ENCODE measurements around the gene VAMP2. TPM values are rescaled to one million over a fixed set of nuclear protein-coding genes. Genes with fewer than 3 reads are reported as not detected.
A peak's percentile ranks its signal among the peaks of the same experiment; 100 is the strongest.

Gene VAMP2
- total and polyA plus RNA-seq, 7 experiments from 2014 or later = 75.0 to 256 (median 209) TPM

GRCh38 chr17:8124350-8125153 is 38.2 kb downstream of the VAMP2 start:
- Histone ChIP-seq H3K9me3 (ENCODE audit: control insufficient read depth in 2 of 3, low read length in 3 of 3) (no peaks in the 10 kb centered on the region), H3K4me3 (ENCODE audit: low read length) (peak overlapping the region; percentile 96), H3K27ac (ENCODE audit: low read depth, low read length) (no peak overlapping the region), H3K4me1 (ENCODE audit: control insufficient read depth in 2 of 2, insufficient read depth in 2 of 2, low read length in 2 of 2) (peaks cover 51 to 52% of the 10 kb centered on the region in 2 donors), H3K36me3 (ENCODE audit: control insufficient read depth in 2 of 3, insufficient read depth in 3 of 3, low read length in 3 of 3) (no peaks in the 10 kb centered on the region), H3K27me3 (ENCODE audit: control insufficient read depth in 2 of 2, insufficient read depth in 2 of 2, low read length in 2 of 2) (peaks cover 0 to 3% of the 10 kb centered on the region in 2 donors)
- Mint-ChIP-seq H3K4me1 (peaks cover 42 to 65% (median 59%) of the 10 kb centered on the region in 7 donors), H3K36me3 (peaks cover 0 to 2% (median 0%) of the 10 kb centered on the region in 5 donors), H3K4me3 (peak overlapping the region; percentile 88 to 99 (median 92)), H3K27me3 (peaks cover 0 to 60% (median 30%) of the 10 kb centered on the region in 5 donors), H3K27ac (peak overlapping the region; percentile 68 to 99 (median 94)), H3K9me3 (peaks cover 0 to 37% (median 0%) of the 10 kb centered on the region in 11 donors)
- ATAC-seq = no peak
- POLR2A ChIA-PET = interaction anchor here (0.5 to 3.9 kb wide), 16 partner anchors 11 to 174 kb away, joined by 3 to 30 read pairs (median 5); partner anchors contain the start of genes BORCS6 and CTC1
- CTCF ChIA-PET = interaction anchor here (0.5 to 2.2 kb wide), 4 partner anchors 14 to 176 kb away, joined by 3 to 6 read pairs (median 4); no protein-coding TSS in a partner anchor
- intact Hi-C loops (cut with micrococcal nuclease) = loop anchor here (1.0 kb wide), 4 partner anchors 14 to 63 kb away; no protein-coding TSS in a partner anchor
- peak in 3 of 9 donors; percentile 14 to 28 (median 23) for DNase-seq

GRCh38 chr17:8123695-8124349 is 38.9 kb downstream of the VAMP2 start, which contains the start of gene HES7:
HES7 (minus strand) TSS chr17:8124106; CDS start chr17:8124084, 22 bp downstream.
- peaks cover 0 to 58% (median 30%) of the 10 kb centered on the region in 5 donors for H3K27me3 Mint-ChIP-seq
- no peak for ATAC-seq
- peak in 1 of 9 donors; percentile 13 for DNase-seq
- H3K36me3 Mint-ChIP-seq = peaks cover 0 to 8% (median 0%) of the 10 kb centered on the region in 5 donors
- Histone ChIP-seq H3K4me3 (ENCODE audit: low read length) (peak within 1 kb of the TSS; percentile 96), H3K9me3 (ENCODE audit: control insufficient read depth in 2 of 3, low read length in 3 of 3) (no peaks in the 10 kb centered on the region), H3K27me3 (ENCODE audit: control insufficient read depth in 2 of 2, insufficient read depth in 2 of 2, low read length in 2 of 2) (peaks cover 0 to 3% of the 10 kb centered on the region in 2 donors), H3K27ac (ENCODE audit: low read depth, low read length) (no peak within 1 kb of the TSS), H3K36me3 (ENCODE audit: control insufficient read depth in 2 of 3, insufficient read depth in 3 of 3, low read length in 3 of 3) (no peaks in the 10 kb centered on the region), H3K4me1 (ENCODE audit: control insufficient read depth in 2 of 2, insufficient read depth in 2 of 2, low read length in 2 of 2) (peaks cover 51 to 52% of the 10 kb centered on the region in 2 donors)
- intact Hi-C loops (cut with micrococcal nuclease) = loop anchor here (1.0 kb wide), 2 partner anchors 14 to 32 kb away; no protein-coding TSS in a partner anchor
- CTCF ChIA-PET = interaction anchor here (0.5 to 2.2 kb wide), 4 partner anchors 15 to 177 kb away, joined by 3 to 6 read pairs (median 4); no protein-coding TSS in a partner anchor
- H3K4me1 Mint-ChIP-seq = peaks cover 46 to 70% (median 65%) of the 10 kb centered on the region in 7 donors
- H3K27ac Mint-ChIP-seq = peak within 1 kb of the TSS; percentile 73 to 99 (median 94)
- peaks cover 0 to 43% (median 0%) of the 10 kb centered on the region in 11 donors for H3K9me3 Mint-ChIP-seq
- POLR2A ChIA-PET = interaction anchor here (0.6 to 3.9 kb wide), 15 partner anchors 12 to 174 kb away, joined by 3 to 30 read pairs (median 5); partner anchors contain the start of genes BORCS6 and CTC1
- peak within 1 kb of the TSS; percentile 88 to 99 (median 92) for H3K4me3 Mint-ChIP-seq

GRCh38 chr17:8122924-8123694 is 39.6 kb downstream of the VAMP2 start:
- H3K27me3 ChIP-seq (ENCODE audit: control insufficient read depth in 2 of 2, insufficient read depth in 2 of 2, low read length in 2 of 2) = peaks cover 0 to 3% of the 10 kb centered on the region in 2 donors
- intact Hi-C loops (cut with micrococcal nuclease) = loop anchor here in 1 of 2 donors (1.0 kb wide), 1 partner anchor 33 kb away; no protein-coding TSS in a partner anchor
- DNase-seq = peak in 7 of 9 donors; percentile 45 to 66 (median 50)

GRCh38 chr17:8122422-8122923 is 40.3 kb downstream of the VAMP2 start:
- intact Hi-C loops (cut with micrococcal nuclease) = no loop called here
- peaks cover 0 to 67% (median 30%) of the 10 kb centered on the region in 5 donors for H3K27me3 Mint-ChIP-seq

More at GRCh38 chr17:8122924-8123694, 39.6 kb downstream of the VAMP2 start:
- Mint-ChIP-seq H3K36me3 (peaks cover 0 to 9% (median 0%) of the 10 kb centered on the region in 5 donors), H3K9me3 (peaks cover 0 to 46% (median 0%) of the 10 kb centered on the region in 11 donors), H3K4me1 (peaks cover 53 to 77% (median 70%) of the 10 kb centered on the region in 7 donors), H3K27me3 (peaks cover 0 to 60% (median 30%) of the 10 kb centered on the region in 5 donors), H3K4me3 (peak overlapping the region; percentile 84 to 99 (median 91)), H3K27ac (peak overlapping the region in 8 of 9 donors; percentile 6 to 73 (median 40))
- CTCF ChIA-PET = interaction anchor here (0.6 to 2.2 kb wide), 3 partner anchors 10 to 50 kb away, joined by 3 to 6 read pairs (median 3); no protein-coding TSS in a partner anchor
- H3K27ac ChIP-seq (ENCODE audit: low read depth, low read length) = no peak overlapping the region
- POLR2A ChIA-PET = interaction anchor here (0.6 to 3.9 kb wide), 14 partner anchors 9 to 175 kb away, joined by 3 to 30 read pairs (median 6); partner anchors contain the start of genes BORCS6 and CTC1
- H3K4me3 ChIP-seq (ENCODE audit: low read length) = peak overlapping the region; percentile 96
- peaks cover 57% of the 10 kb centered on the region in 2 donors for H3K4me1 ChIP-seq (ENCODE audit: control insufficient read depth in 2 of 2, insufficient read depth in 2 of 2, low read length in 2 of 2)
- H3K9me3 ChIP-seq (ENCODE audit: control insufficient read depth in 2 of 3, low read length in 3 of 3) = no peaks in the 10 kb centered on the region
- peak; percentile 15 for ATAC-seq
- H3K36me3 ChIP-seq (ENCODE audit: control insufficient read depth in 2 of 3, insufficient read depth in 3 of 3, low read length in 3 of 3) = no peaks in the 10 kb centered on the region

GRCh38 chr17:8121681-8122421 is 40.9 kb downstream of the VAMP2 start:
- peaks cover 0 to 67% (median 30%) of the 10 kb centered on the region in 5 donors for H3K27me3 Mint-ChIP-seq

More at GRCh38 chr17:8122422-8122923, 40.3 kb downstream of the VAMP2 start:
- Mint-ChIP-seq H3K27ac (peak overlapping the region in 4 of 9 donors; percentile 18 to 72 (median 34)), H3K4me3 (peak overlapping the region; percentile 84 to 99 (median 91)), H3K9me3 (peaks cover 0 to 46% (median 0%) of the 10 kb centered on the region in 11 donors), H3K36me3 (peaks cover 0 to 9% (median 0%) of the 10 kb centered on the region in 5 donors), H3K4me1 (peaks cover 60 to 84% (median 77%) of the 10 kb centered on the region in 7 donors)
- ChIA-PET CTCF (interaction anchor here (0.6 to 2.2 kb wide), 4 partner anchors 9 to 66 kb away, joined by 3 to 6 read pairs (median 3); no protein-coding TSS in a partner anchor), POLR2A (interaction anchor here (0.6 to 3.9 kb wide), 10 partner anchors 10 to 176 kb away, joined by 3 to 30 read pairs (median 4); partner anchors contain the start of gene BORCS6)
- no peak overlapping the region for H3K27ac ChIP-seq (ENCODE audit: low read depth, low read length)
- peaks cover 63% of the 10 kb centered on the region in 2 donors for H3K4me1 ChIP-seq (ENCODE audit: control insufficient read depth in 2 of 2, insufficient read depth in 2 of 2, low read length in 2 of 2)
- no peaks in the 10 kb centered on the region for H3K36me3 ChIP-seq (ENCODE audit: control insufficient read depth in 2 of 3, insufficient read depth in 3 of 3, low read length in 3 of 3)
- peak overlapping the region; percentile 96 for H3K4me3 ChIP-seq (ENCODE audit: low read length)
- DNase-seq (peak in 1 of 9 donors; percentile 18), ATAC-seq (no peak)
- H3K27me3 ChIP-seq (ENCODE audit: control insufficient read depth in 2 of 2, insufficient read depth in 2 of 2, low read length in 2 of 2) = peaks cover 0 to 3% of the 10 kb centered on the region in 2 donors
- H3K9me3 ChIP-seq (ENCODE audit: control insufficient read depth in 2 of 3, low read length in 3 of 3) = no peaks in the 10 kb centered on the region

More at GRCh38 chr17:8121681-8122421, 40.9 kb downstream of the VAMP2 start:
- H3K4me3 ChIP-seq (ENCODE audit: low read length) = peak overlapping the region; percentile 96
- H3K9me3 Mint-ChIP-seq = peaks cover 0 to 46% (median 0%) of the 10 kb centered on the region in 11 donors
- no peak overlapping the region for H3K27ac ChIP-seq (ENCODE audit: low read depth, low read length)
- DNase-seq = peak in 2 of 9 donors; percentile 27 to 74
- peaks cover 61 to 63% of the 10 kb centered on the region in 2 donors for H3K4me1 ChIP-seq (ENCODE audit: control insufficient read depth in 2 of 2, insufficient read depth in 2 of 2, low read length in 2 of 2)
- peak overlapping the region; percentile 84 to 99 (median 91) for H3K4me3 Mint-ChIP-seq
- no peaks in the 10 kb centered on the region for H3K9me3 ChIP-seq (ENCODE audit: control insufficient read depth in 2 of 3, low read length in 3 of 3)
- H3K36me3 Mint-ChIP-seq = peaks cover 0 to 9% (median 0%) of the 10 kb centered on the region in 5 donors
- H3K27me3 ChIP-seq (ENCODE audit: control insufficient read depth in 2 of 2, insufficient read depth in 2 of 2, low read length in 2 of 2) = peaks cover 0 to 3% of the 10 kb centered on the region in 2 donors
- CTCF ChIA-PET = interaction anchor here (0.8 kb wide), 2 partner anchors 49 to 67 kb away, joined by 3 read pairs; no protein-coding TSS in a partner anchor
- POLR2A ChIA-PET = interaction anchor here (0.7 to 3.9 kb wide), 7 partner anchors 10 to 176 kb away, joined by 3 to 30 read pairs (median 4); partner anchors contain the start of gene BORCS6
- H3K4me1 Mint-ChIP-seq = peaks cover 54 to 82% (median 73%) of the 10 kb centered on the region in 7 donors
- intact Hi-C loops (cut with micrococcal nuclease) = no loop called here
- H3K27ac Mint-ChIP-seq = peak overlapping the region in 1 of 9 donors; percentile 18
- H3K36me3 ChIP-seq (ENCODE audit: control insufficient read depth in 2 of 3, insufficient read depth in 3 of 3, low read length in 3 of 3) = no peaks in the 10 kb centered on the region
- no peak for ATAC-seq
